Panc1 (cell line): ENCODE results near the gene TAMALIN.

Experiments used
- POLR2AphosphoS5 ChIP-seq: IDR thresholded peaks from 2 replicates; pipeline ENCODE4 v1.6.1; 2012; ENCODE audit warnings: mild to moderate bottlenecking, low read depth, low read length, moderate library complexity
- SIN3A ChIP-seq: IDR thresholded peaks from 2 replicates; pipeline ENCODE4 v1.6.1; 2012; ENCODE audit warnings: low read depth, mild to moderate bottlenecking, low read length, moderate library complexity, borderline replicate concordance; ENCODE audit not compliant: insufficient read depth
- TF ChIP-seq, protein P1 (sequence below): fragments of 450-650 bp; IDR thresholded peaks from 2 replicates; pipeline ENCODE4 v1.5.1; 2017; ENCODE audit warnings: mild to moderate bottlenecking
- TF ChIP-seq, protein P2 (sequence below), 2 experiments: IDR thresholded peaks; 2 replicates each; pipeline ENCODE4 v1.6.1; 2011 to 2012; ENCODE audit warnings: low read depth in 2 of 2, control low read depth in 1 of 2, low read length in 1 of 2, mild to moderate bottlenecking in 1 of 2, moderate library complexity in 1 of 2; ENCODE audit not compliant: insufficient read depth in 1 of 2

DNA sequence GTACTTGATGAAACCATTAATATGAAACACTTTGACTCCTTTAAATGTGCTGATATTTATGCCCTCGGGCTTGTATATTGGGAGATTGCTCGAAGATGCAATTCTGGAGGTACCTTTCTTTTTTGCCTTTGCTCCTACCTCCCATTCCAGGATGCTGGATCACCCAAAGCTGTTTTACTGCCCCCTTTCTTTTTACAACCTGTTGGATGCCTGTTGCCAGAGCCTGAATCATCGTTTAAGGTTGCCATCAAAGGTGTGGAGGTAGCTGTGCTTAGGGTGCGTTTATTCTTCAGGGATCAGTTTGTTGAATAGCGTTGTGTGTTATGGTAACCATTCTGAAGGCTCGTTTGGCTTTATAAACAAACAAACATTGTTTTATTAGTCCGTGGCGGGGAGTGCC is 19.9 kb upstream of the TAMALIN start:
- TF ChIP-seq, protein P1, sequence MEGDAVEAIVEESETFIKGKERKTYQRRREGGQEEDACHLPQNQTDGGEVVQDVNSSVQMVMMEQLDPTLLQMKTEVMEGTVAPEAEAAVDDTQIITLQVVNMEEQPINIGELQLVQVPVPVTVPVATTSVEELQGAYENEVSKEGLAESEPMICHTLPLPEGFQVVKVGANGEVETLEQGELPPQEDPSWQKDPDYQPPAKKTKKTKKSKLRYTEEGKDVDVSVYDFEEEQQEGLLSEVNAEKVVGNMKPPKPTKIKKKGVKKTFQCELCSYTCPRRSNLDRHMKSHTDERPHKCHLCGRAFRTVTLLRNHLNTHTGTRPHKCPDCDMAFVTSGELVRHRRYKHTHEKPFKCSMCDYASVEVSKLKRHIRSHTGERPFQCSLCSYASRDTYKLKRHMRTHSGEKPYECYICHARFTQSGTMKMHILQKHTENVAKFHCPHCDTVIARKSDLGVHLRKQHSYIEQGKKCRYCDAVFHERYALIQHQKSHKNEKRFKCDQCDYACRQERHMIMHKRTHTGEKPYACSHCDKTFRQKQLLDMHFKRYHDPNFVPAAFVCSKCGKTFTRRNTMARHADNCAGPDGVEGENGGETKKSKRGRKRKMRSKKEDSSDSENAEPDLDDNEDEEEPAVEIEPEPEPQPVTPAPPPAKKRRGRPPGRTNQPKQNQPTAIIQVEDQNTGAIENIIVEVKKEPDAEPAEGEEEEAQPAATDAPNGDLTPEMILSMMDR = no peak
- TF ChIP-seq, protein P2, sequence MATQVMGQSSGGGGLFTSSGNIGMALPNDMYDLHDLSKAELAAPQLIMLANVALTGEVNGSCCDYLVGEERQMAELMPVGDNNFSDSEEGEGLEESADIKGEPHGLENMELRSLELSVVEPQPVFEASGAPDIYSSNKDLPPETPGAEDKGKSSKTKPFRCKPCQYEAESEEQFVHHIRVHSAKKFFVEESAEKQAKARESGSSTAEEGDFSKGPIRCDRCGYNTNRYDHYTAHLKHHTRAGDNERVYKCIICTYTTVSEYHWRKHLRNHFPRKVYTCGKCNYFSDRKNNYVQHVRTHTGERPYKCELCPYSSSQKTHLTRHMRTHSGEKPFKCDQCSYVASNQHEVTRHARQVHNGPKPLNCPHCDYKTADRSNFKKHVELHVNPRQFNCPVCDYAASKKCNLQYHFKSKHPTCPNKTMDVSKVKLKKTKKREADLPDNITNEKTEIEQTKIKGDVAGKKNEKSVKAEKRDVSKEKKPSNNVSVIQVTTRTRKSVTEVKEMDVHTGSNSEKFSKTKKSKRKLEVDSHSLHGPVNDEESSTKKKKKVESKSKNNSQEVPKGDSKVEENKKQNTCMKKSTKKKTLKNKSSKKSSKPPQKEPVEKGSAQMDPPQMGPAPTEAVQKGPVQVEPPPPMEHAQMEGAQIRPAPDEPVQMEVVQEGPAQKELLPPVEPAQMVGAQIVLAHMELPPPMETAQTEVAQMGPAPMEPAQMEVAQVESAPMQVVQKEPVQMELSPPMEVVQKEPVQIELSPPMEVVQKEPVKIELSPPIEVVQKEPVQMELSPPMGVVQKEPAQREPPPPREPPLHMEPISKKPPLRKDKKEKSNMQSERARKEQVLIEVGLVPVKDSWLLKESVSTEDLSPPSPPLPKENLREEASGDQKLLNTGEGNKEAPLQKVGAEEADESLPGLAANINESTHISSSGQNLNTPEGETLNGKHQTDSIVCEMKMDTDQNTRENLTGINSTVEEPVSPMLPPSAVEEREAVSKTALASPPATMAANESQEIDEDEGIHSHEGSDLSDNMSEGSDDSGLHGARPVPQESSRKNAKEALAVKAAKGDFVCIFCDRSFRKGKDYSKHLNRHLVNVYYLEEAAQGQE (IDR thresholded peaks at IDR 0.05; ENCODE audit: insufficient read depth in 1 of 2, low read depth in 2 of 2, low read length in 1 of 2) = no peak
- TF ChIP-seq POLR2AphosphoS5 (no peak), SIN3A (no peak)
